TTC549 (cell line): ENCODE data around the gene TMOD3.

Experiments used
- FAIRE-seq: peaks from 2 replicates; lab custom pipeline; 2012; peaks lifted over from hg19 to GRCh38; lab: Jason Lieb, UNC

The TMOD3 gene

GRCh38 chr15:51909584-51909983 is 80.1 kb downstream of the TMOD3 start:
- FAIRE-seq: no peak

- FAIRE-seq: no peak
Measured at GRCh38 chr15:51912528-51912927, 83.1 kb downstream of the TMOD3 start.

DNA sequence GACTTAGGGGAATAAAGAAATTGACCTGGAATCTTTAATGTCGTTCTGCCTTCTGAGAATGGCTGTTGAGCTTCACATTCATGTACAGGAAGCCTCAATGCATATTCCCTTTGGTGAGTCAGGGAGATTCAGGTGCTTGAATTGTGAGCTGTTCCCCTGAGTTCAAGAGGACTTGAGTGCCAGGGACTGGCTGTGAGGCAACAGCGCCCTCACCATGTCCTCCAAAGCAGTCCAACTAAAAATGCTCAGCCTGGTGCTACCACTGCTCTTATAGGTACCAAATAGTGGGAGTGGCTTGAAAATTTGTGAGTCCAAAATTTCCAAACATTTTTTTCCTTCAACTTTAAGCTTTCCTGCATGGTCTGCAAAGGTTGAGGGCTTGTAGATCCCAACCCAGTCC is 88.0 kb downstream of the TMOD3 start:
- no peak for FAIRE-seq

DNA sequence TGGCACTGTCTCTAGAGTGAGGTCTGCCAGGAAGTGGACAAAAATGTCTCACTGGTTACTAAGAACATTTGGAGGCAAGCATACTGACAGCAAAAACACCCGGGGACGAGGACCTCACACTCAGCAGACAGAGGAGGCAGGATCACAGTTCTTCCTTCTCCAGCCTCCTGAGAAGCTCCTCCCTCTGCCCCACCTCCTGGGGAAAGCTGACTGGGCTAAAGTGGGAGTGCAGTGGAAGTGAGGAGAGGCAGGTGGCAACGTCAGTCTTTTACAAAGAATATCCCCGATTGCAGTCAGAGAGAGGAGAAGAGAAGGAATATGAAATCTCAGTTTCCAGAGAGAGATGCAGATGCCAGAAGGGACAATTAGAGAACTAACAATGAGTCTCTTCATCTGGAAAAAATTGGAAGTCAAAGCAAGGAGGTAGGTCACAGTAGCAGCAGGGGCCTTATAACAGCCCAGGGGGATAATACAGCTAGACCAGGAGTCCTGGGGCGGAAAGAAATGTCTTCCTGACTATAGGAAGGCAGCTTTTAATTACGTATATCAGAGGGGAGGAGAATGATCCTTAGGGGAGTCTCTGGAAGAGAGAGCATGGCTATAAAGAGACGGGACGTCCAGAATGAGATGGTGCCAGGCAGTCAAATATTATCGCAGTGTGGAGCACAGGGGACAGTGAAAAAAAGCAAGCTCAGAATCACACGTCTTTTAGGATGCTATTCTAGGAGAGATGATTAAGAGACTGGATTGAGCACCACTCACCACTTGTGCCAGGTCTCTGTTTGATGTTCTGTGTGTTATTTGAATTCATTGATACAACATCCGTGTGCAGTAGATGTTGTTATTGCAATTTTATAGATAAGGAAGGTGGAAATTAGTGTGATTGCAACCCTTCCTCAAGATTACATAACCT is 95.0 kb downstream of the TMOD3 start:
- no peak for FAIRE-seq

GRCh38 chr15:51926809-51927208 is 97.4 kb downstream of the TMOD3 start:
- no peak for FAIRE-seq

- FAIRE-seq: no peak
Measured at GRCh38 chr15:51931016-51931415, 101.6 kb downstream of the TMOD3 start.

GRCh38 chr15:51931638-51932037 is 102.2 kb downstream of the TMOD3 start:
- no peak for FAIRE-seq

DNA sequence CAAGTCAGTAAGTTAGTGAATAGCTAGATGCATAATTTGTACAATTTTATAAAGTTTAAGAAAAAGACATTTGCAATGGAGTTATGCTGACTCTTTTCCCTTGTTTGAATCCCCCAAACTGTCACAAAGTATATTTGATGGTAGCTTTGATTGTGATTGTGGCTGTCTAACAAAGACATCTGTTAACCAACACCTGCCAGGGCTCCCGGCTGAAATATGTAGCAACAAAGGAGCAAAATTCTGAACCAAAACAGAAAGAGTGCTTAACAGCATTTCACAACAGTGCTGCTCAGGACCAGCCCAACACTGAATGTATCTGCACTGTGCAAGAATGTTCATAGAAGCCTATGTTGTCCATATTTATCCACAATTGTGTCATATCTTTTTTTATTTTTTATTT is 102.7 kb downstream of the TMOD3 start:
- FAIRE-seq: no peak

DNA sequence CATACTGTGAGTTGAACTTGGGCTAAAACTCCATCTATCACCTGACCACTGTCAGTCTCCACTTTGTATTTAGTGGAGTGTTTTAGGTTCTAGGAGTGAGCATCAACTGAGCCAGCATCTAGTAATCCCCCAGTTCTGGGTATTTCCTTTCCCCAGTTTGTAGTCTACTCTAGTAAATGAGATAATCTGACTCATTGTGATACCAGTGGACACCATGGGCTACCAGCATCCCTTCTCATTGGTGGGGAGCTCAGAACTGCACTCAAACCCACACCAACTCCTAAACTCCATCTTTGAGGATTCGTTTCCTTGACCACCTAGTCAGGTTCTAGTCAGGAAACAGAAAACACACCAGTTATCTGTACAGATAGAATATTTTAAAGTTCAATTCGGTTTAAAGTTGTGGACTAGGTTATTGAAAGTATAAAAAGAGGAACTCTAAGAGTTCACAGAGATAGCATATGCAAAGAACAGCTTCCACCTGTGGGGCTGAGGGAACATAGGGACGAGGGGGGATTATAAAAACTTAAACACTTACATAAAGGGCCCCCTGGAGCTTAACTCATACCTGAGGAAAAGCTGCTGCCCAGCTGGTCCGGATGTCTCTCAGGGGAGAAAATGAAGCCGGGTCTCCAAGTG is 106.1 kb downstream of the TMOD3 start:
- FAIRE-seq: no peak

DNA sequence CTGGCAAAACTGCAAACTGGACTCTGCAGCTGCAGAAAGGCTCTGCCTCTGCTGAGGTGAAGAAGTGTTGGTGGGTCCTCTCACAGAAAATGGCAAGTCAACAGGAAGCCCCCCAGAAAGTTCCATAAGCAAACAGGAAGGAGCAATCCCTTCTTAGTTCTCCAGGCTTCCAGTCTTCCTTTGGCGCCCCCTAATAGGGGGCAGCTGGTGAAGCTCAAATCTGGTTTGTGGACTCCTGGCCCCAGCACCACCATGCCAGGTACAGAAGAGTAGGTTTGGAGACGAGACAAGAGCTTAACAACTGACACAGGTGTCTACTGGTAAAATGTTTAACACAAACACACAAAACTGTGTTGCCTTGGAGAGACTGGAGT is 106.6 kb downstream of the TMOD3 start:
- no peak for FAIRE-seq

- no peak for FAIRE-seq
Measured at GRCh38 chr15:51938286-51938685, 108.8 kb downstream of the TMOD3 start.

GRCh38 chr15:51939216-51939615 is 109.8 kb downstream of the TMOD3 start:
- no peak for FAIRE-seq

GRCh38 chr15:51947124-51947523 is 117.7 kb downstream of the TMOD3 start:
- no peak for FAIRE-seq

- no peak for FAIRE-seq
Measured at GRCh38 chr15:51952805-51953204, 123.4 kb downstream of the TMOD3 start.

GRCh38 chr15:51955504-51955903 is 126.1 kb downstream of the TMOD3 start:
- no peak for FAIRE-seq
